Hematopoietic multipotent progenitor cell treated with erythropoietin and hydrocortisone succinate and interleukin-3 and kit ligand, for 17 days (in vitro differentiated cells): ENCODE data around the gene TOPORS.
"Not testable (repeated sequence)": the region's sequence is repeated elsewhere in the genome, so short reads cannot be mapped to it uniquely, and the experiment has no call there.

Experiments
- DNase-seq: peaks from one replicate; pipeline ENCODE4 v3.0.0-alpha.2; 2015; ENCODE audit warnings: low spot score

Gene TOPORS

GRCh38 chr9:32565967-32566366, 13.6 kb upstream of the TOPORS start:
- no peak for DNase-seq

- no peak for DNase-seq
Observed at GRCh38 chr9:32558408-32558934, 6.1 kb upstream of the TOPORS start.

- DNase-seq = no peak
Observed at GRCh38 chr9:32554591-32554990, 2.2 kb upstream of the TOPORS start.

GRCh38 chr9:32554107-32554506, 1.7 kb upstream of the TOPORS start:
- peak; percentile 86 for DNase-seq

- DNase-seq = no peak
Observed at GRCh38 chr9:32551276-32552051, 922 bp downstream of the TOPORS start.

- DNase-seq = peak; percentile 93
Observed at GRCh38 chr9:32550562-32551275, 1.7 kb downstream of the TOPORS start.

- peak; percentile 67 for DNase-seq
Observed at GRCh38 chr9:32550150-32550561, 2.2 kb downstream of the TOPORS start.

- DNase-seq = not testable (repeated sequence)
Observed at GRCh38 chr9:32548213-32548612, 4.2 kb downstream of the TOPORS start.

- no peak for DNase-seq
Observed at GRCh38 chr9:32545884-32546283, 6.5 kb downstream of the TOPORS start.

GRCh38 chr9:32543047-32543446, 9.3 kb downstream of the TOPORS start:
- DNase-seq = no peak

- peak; percentile 42 for DNase-seq
Observed at GRCh38 chr9:32533816-32534215, 18.6 kb downstream of the TOPORS start.

GRCh38 chr9:32533336-32533735, 19.1 kb downstream of the TOPORS start:
- DNase-seq = peak; percentile 85

- no peak for DNase-seq
Observed at GRCh38 chr9:32526707-32527048, 25.7 kb downstream of the TOPORS start.

- peak; percentile 89 for DNase-seq
Observed at GRCh38 chr9:32526041-32526706, 26.2 kb downstream of the TOPORS start, which contains the start of gene RIGI. RIGI (minus strand) TSS chr9:32526196; CDS start chr9:32526166, 30 bp downstream.

GRCh38 chr9:32525709-32526030, 26.7 kb downstream of the TOPORS start:
- DNase-seq = no peak

GRCh38 chr9:32524892-32525708, 27.3 kb downstream of the TOPORS start:
- peak; percentile 45 for DNase-seq

- DNase-seq = not testable (repeated sequence)
Observed at GRCh38 chr9:32524558-32524891, 27.9 kb downstream of the TOPORS start.

- DNase-seq = no peak
Observed at GRCh38 chr9:32523910-32524309, 28.5 kb downstream of the TOPORS start.

- DNase-seq = no peak
Observed at GRCh38 chr9:32518276-32518675, 34.1 kb downstream of the TOPORS start.

- no peak for DNase-seq
Observed at GRCh38 chr9:32516241-32516640, 36.1 kb downstream of the TOPORS start.

GRCh38 chr9:32508728-32509127, 43.7 kb downstream of the TOPORS start:
- no peak for DNase-seq

- DNase-seq = no peak
Observed at GRCh38 chr9:32503008-32503407, 49.4 kb downstream of the TOPORS start.
